ENCODE measurements around the gene GRID2. TPM values are rescaled to one million over a fixed set of nuclear protein-coding genes. Genes with fewer than 3 reads are reported as not detected.
A peak's percentile ranks its signal among the peaks of the same experiment; 100 is the strongest.
"Not testable (repeated sequence)": the region's sequence is repeated elsewhere in the genome, so short reads cannot be mapped to it uniquely, and the experiment has no call there.

The GRID2 gene
- total RNA-seq, 1 donor: not detected

GRCh38 chr4:92382128-92382527, 78.4 kb downstream of the GRID2 start:
- Histone ChIP-seq H3K27ac (ENCODE audit: low read depth, low read length) (no peak overlapping the region), H3K9me3 (ENCODE audit: low read depth, low read length) (no peaks in the 10 kb centered on the region), H3K36me3 (ENCODE audit: insufficient read depth, low read length) (no peaks in the 10 kb centered on the region), H3K27me3 (ENCODE audit: insufficient read depth, low read length) (no peaks in the 10 kb centered on the region), H2AFZ (ENCODE audit: low read length) (no peak overlapping the region), H3K79me2 (ENCODE audit: insufficient read depth, low read length) (no peaks in the 10 kb centered on the region), H3K4me2 (ENCODE audit: insufficient read depth, low read length) (no peak overlapping the region), H3K4me3 (ENCODE audit: insufficient read depth, low read length) (no peak overlapping the region), H4K20me1 (ENCODE audit: insufficient read depth, low read length) (no peaks in the 10 kb centered on the region), H3K4me1 (ENCODE audit: insufficient read depth, low read length) (no peaks in the 10 kb centered on the region)
- TF ChIP-seq CTCF (IDR thresholded peaks at IDR 0.05; ENCODE audit: extremely low read depth, low read depth, low read length): no peak
- DNase-seq (ENCODE audit: insufficient read length, low spot score, missing footprints): no peak

- no peak overlapping the region for H3K27ac ChIP-seq (ENCODE audit: low read depth, low read length)
- no peak overlapping the region for H3K4me2 ChIP-seq (ENCODE audit: insufficient read depth, low read length)
- H3K27me3 ChIP-seq (ENCODE audit: insufficient read depth, low read length): no peaks in the 10 kb centered on the region
- peak; percentile 29 for DNase-seq (ENCODE audit: insufficient read length, low spot score, missing footprints)
- H2AFZ ChIP-seq (ENCODE audit: low read length): no peak overlapping the region
- no peak overlapping the region for H3K4me3 ChIP-seq (ENCODE audit: insufficient read depth, low read length)
- TF ChIP-seq CTCF (IDR thresholded peaks at IDR 0.05; ENCODE audit: extremely low read depth, low read depth, low read length): peak; percentile 46
- H4K20me1 ChIP-seq (ENCODE audit: insufficient read depth, low read length): no peaks in the 10 kb centered on the region
- H3K79me2 ChIP-seq (ENCODE audit: insufficient read depth, low read length): no peaks in the 10 kb centered on the region
- no peaks in the 10 kb centered on the region for H3K4me1 ChIP-seq (ENCODE audit: insufficient read depth, low read length)
- no peaks in the 10 kb centered on the region for H3K9me3 ChIP-seq (ENCODE audit: low read depth, low read length)
- H3K36me3 ChIP-seq (ENCODE audit: insufficient read depth, low read length): no peaks in the 10 kb centered on the region
Observed at GRCh38 chr4:92387459-92388069, 83.8 kb downstream of the GRID2 start.

- TF ChIP-seq CTCF (IDR thresholded peaks at IDR 0.05; ENCODE audit: extremely low read depth, low read depth, low read length): no peak
- no peaks in the 10 kb centered on the region for H3K4me1 ChIP-seq (ENCODE audit: insufficient read depth, low read length)
- H3K79me2 ChIP-seq (ENCODE audit: insufficient read depth, low read length): no peaks in the 10 kb centered on the region
Observed at GRCh38 chr4:92399032-92399431, 95.3 kb downstream of the GRID2 start.

GRCh38 chr4:92403525-92403924, 99.8 kb downstream of the GRID2 start:
- not testable (repeated sequence) for H3K9me3 ChIP-seq (ENCODE audit: low read depth, low read length); H3K27me3 ChIP-seq (ENCODE audit: insufficient read depth, low read length); DNase-seq (ENCODE audit: insufficient read length, low spot score, missing footprints); H3K4me2 ChIP-seq (ENCODE audit: insufficient read depth, low read length); H3K79me2 ChIP-seq (ENCODE audit: insufficient read depth, low read length); H3K4me1 ChIP-seq (ENCODE audit: insufficient read depth, low read length); H3K36me3 ChIP-seq (ENCODE audit: insufficient read depth, low read length); H4K20me1 ChIP-seq (ENCODE audit: insufficient read depth, low read length); H3K4me3 ChIP-seq (ENCODE audit: insufficient read depth, low read length); H3K27ac ChIP-seq (ENCODE audit: low read depth, low read length); H2AFZ ChIP-seq (ENCODE audit: low read length)

More at GRCh38 chr4:92399032-92399431, 95.3 kb downstream of the GRID2 start:
- Histone ChIP-seq H4K20me1 (ENCODE audit: insufficient read depth, low read length) (no peaks in the 10 kb centered on the region), H3K27ac (ENCODE audit: low read depth, low read length) (no peak overlapping the region), H3K4me2 (ENCODE audit: insufficient read depth, low read length) (no peak overlapping the region), H3K4me3 (ENCODE audit: insufficient read depth, low read length) (no peak overlapping the region), H3K36me3 (ENCODE audit: insufficient read depth, low read length) (no peaks in the 10 kb centered on the region), H3K27me3 (ENCODE audit: insufficient read depth, low read length) (no peaks in the 10 kb centered on the region), H3K9me3 (ENCODE audit: low read depth, low read length) (no peaks in the 10 kb centered on the region), H2AFZ (ENCODE audit: low read length) (no peak overlapping the region)
- DNase-seq (ENCODE audit: insufficient read length, low spot score, missing footprints): no peak
